HG03457 (cell line): Measurements from ENCODE around the gene XKRX.

Experiments
- ATAC-seq: cut with Tn5 transposase; IDR thresholded peaks from one replicate; pipeline ENCODE4 v1.9.1; 2021; ENCODE audit warnings: moderate number of reproducible peaks; ENCODE audit not compliant: unreplicated experiment

XKRX gene

DNA sequence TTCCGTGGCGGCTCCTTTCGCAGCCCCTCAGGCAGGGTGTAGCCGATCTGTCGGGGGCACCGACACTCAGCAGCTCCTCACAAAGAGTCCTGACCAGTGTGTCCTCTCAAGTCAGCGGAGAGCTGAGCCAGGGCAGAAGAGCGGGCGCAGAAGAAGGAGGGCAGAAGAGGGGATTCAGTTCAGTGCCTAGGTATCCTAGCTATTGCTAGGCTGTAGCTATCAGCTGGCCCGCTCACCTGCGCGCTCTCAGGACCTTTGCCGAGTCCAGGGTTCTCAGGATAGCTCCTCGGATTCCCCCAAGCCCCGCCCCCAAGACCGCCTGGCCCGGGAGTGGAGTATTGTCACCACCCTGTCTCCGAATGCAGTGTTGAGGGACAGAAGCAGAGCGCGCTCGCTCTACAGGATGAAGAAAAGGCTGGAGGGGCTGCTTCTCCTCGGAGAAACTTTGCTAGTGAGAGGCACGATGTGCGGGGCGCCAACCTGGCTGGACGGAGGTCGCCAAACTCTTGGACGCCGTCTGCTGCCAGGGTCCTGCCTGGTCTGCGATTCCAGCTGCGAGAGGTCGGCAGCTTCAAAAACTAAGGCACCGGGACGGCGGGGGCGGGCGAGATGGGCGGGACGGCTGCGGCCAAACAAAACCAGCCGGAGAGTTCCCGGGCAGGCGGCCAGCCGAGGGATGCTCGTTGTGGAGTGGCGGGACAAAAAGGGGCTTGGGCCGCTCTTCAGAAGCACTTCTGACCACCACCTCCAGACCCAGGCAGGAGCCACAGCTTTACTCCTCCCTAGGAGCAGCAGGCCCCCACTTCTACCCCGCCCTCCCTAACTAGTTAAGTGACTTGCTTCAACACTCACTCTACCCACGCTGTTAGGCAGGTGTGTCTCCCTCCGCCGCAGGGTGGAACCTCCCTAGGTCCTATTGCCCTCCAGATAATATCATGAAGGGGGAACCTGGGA is at the start of gene XKRX:
Gene XKRX, minus strand, starts transcription at position 258 of the 954 bp plus-strand sequence. CDS start 613 bp downstream, outside the sequence.
- no peak for ATAC-seq

- ATAC-seq: no peak
Measured at GRCh38 chrX:100976211-100976610, 47.5 kb upstream of the XKRX start.

- ATAC-seq: no peak
Measured at GRCh38 chrX:100975212-100975611, 46.5 kb upstream of the XKRX start.

DNA sequence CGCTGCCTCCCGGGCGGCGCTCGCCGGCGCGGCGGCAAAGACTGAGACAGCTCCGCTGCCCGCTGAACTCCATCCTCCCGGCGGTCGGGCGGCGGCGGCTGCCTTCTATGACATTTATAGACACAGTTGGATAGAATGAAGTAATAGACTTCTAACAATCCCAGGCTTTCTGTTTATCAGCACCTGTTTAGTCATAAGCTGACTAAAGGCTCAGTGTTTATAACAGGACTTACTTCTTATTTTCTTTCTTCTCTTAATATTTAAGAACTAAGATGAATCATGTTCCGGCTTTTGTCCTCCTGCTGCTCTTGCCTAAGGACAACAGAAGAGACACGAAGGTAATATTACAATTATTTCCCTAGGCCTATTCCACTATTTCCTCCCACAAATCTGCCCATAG is 44.7 kb upstream of the XKRX start:
- no peak for ATAC-seq

- ATAC-seq: no peak
Measured at GRCh38 chrX:100969936-100970335, 41.2 kb upstream of the XKRX start.

GRCh38 chrX:100969408-100969807 is 40.7 kb upstream of the XKRX start, which contains the start of gene ARL13A:
ARL13A (plus strand) TSS chrX:100969708; CDS start chrX:100973690, 3,982 bp downstream.
- no peak for ATAC-seq

GRCh38 chrX:100964362-100964761 is 35.6 kb upstream of the XKRX start:
- ATAC-seq: no peak

DNA sequence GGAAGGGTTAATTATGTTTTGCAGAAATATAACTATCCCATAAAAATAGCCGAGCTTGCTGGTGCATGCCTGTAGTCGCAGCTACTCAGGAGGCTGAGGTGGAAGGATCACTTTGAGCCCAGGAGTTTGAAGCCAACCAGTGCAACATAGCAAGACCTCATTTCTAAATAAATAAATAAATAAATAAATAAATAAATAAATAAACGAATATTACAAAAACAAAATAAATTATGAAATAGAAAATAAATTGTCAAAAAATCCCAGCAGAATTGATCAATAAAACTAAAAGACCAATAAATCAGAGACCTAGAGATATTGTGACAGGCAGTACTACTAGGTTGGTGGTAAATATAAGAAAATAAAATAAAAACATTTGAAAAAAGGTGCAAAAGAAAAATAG is 34.1 kb upstream of the XKRX start:
- no peak for ATAC-seq

- no peak for ATAC-seq
Measured at GRCh38 chrX:100948557-100948956, 19.8 kb upstream of the XKRX start.

- ATAC-seq: no peak
Measured at GRCh38 chrX:100946299-100946927, 17.7 kb upstream of the XKRX start.

GRCh38 chrX:100944601-100945000 is 15.9 kb upstream of the XKRX start:
- ATAC-seq: no peak

DNA sequence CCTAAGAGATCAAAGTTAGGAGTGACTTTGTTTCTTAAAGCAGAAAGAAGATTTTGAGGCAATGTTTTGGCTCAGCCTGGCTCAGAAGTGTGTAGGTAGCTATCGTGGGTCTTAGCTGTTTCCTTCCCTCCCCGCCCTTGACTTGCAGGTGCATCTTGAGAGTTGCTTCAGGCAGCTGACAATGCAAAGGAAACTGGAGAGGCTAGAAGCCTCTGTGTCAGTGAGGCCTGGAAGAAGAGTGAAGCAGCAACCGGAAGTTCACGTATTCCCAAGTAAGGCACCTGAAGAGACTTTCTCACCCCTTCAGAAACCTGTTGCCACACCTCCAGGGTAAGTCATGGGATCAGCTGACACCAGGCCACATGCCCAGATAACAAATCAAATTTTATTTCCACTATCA is 10.6 kb upstream of the XKRX start:
- no peak for ATAC-seq

- no peak for ATAC-seq
Measured at GRCh38 chrX:100935767-100936166, 7.0 kb upstream of the XKRX start.

DNA sequence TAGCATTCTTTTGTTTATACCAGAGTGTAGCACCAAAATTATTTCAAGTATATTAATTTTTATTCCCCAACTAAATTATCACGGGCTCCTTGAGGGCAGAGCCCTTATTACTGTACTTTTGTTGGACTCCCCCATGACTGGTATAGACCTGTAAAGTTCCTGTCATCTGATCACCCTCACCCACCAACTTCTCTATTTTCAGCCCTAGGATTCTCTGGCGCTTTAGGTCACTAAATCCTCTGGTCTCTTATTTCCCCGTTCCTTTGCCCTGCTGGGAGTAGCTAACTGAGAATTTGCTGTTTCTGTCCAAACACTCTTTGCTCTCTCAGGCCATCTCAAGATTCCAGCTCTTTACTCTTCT is 3.2 kb upstream of the XKRX start:
- ATAC-seq: peak; percentile 11

DNA sequence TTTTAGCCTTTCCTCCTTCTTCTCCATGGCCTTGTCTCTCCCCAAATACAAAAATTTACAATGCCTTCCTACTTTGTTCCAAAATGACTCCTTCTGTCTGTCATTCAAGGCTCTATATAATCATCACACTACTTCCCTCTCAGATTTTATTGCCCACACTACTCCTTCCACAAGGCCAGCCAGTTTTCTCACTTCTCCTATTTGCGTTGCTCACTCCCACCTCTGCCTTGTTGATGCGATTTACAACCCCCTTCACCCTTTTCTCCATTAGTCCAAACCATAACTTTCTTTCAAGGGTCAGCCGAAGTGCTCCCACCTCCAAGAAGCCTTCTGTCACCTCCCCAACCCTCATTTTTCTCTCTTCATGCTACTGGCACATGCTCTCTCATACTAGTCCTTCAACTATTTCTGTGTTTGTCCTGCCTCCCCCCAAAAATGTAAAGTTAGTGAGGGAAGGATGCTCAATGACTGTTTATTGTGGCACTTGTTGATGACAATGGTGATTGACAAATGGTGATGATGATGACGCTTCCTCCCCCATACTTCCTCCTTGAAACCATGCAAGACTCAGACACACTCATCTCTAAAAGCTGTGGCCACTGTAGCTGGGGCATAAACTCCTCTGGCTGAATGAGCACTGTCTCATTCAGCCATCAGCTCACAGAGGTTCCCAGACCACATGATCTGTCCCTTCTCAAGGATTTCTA is 2.7 kb upstream of the XKRX start:
- peak; percentile 81 for ATAC-seq

- no peak for ATAC-seq
Measured at GRCh38 chrX:100926453-100926852, 2.3 kb downstream of the XKRX start.

DNA sequence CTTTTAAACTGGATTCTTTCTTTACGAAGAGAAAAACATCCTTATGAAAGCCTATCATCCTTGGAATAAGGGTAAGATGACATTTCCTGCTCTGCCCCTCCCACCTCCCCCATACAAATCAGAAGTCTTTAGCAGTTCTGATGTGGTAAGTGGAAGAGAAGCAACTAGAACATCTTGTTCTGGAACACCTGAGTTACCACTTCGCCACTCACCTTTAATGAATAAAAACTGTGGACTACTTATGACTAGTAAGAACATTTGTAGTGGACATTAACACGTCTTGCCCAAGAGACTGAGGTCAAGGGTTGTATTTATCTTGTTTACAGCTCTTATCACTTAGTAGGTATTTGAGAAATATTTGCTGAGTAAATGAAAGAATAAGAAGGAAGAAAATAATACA is 4.3 kb downstream of the XKRX start:
- no peak for ATAC-seq

DNA sequence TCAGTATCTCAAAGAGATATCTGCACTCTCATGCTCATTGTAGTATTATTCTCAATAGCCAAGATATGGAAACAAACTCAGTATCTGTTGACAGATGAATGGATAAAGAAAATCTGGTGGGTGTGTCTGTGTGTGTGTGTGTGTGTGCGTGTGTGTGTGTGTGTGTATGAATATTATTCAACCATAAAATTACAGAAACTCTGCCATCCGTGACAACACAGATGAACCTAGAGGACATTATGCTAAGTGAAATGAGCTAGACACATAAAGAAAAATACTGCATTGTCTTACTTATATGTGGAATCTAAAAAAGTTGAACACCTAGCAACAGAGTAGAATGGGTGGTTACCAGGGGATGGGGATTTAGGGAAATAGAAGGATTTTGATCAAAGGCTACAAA is 13.2 kb downstream of the XKRX start:
- ATAC-seq: no peak

DNA sequence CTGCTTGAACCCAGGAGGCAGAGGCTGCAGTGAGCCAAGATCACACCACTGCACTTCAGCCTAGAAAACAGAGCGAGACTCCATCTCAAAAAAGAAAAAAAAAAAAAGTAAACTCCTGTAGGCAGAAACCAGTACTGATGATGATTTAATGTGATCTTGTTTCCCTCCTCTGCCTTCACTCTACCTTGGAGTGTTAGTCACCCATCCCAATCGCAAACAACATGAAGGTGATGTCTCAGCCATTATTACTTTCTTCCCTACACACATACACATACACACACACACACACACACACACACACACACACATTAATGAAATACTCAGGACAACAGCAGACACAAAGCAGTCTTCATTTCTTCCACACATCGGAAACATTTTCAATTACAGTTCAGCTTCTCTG is 15.6 kb downstream of the XKRX start:
- ATAC-seq: no peak

GRCh38 chrX:100911731-100912130 is 17.0 kb downstream of the XKRX start:
- no peak for ATAC-seq

DNA sequence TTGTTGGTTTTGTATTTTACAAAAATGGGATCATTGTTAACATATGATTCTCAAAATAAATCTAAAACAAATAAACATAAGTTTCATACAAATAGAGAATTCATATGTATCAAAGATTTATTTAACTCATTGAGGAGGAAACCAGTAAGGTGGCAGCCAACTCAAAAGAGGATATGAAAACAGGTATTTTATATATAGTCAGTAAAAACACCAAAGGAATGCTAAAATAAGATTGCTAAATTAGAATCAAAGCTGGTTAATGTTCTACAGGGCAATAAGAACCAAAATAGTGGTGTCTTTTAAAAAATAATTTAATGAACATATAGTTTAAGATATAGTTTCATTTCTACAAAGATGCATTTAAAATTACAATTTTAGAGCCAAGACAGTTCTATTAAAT is 23.1 kb downstream of the XKRX start:
- no peak for ATAC-seq

GRCh38 chrX:100904433-100904832 is 24.3 kb downstream of the XKRX start:
- ATAC-seq: no peak
